ENCODE measurements around the gene EEF1AKMT3. TPM values are rescaled to one million over a fixed set of nuclear protein-coding genes. Genes with fewer than 3 reads are reported as not detected.

EEF1AKMT3 gene
- total RNA-seq, 1 experiment from 2014 or later: 5.0 TPM

DNA sequence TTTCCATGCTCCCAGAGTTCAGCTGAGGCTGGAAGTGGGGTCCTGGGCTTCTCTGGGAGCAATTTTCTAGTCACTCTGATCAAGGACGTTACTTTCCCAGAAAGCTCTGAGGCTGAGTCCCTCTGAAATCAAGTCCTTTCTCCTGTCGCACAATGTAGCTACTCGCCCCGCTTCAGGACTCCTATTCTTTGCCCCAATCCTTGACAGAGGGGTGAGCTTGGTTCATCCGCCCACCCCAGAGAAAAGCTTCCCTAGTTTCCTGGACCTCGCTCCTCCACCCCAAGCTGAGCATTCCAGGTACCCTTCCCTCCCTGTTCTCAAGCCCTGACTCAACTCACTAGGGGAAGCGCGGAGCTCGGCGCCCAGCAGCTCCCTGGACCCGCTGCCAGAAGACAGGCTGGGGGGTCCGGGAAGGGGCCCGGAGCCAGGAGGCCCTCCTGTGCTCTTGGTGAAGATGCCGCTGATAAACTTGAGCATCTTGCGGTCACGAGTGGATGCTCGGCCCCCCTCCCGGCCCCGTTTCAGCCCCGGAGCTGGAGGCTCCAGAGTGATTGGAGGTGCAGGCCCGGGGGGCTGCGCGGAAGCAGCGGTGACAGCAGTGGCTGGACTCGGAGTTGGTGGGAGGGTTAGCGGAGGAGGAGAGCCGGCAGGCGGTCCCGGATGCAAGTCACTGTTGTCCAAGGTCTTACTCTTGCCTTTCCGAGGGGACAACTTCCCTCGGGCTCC lies 35.5 kb upstream of the EEF1AKMT3 start:
- no peaks in the 10 kb centered on the region for H3K27me3 ChIP-seq (ENCODE audit: insufficient read depth, low read length)
- H3K36me3 ChIP-seq (ENCODE audit: control insufficient read depth in 1 of 2, insufficient read depth in 2 of 2, low read length in 2 of 2): peaks cover 0 to 3% of the 10 kb centered on the region in 2 experiments; a peak in 3 of 4 replicates
- no peak overlapping the region for H3K9ac ChIP-seq (ENCODE audit: low read length)
- ChIA-PET RAD21 (ENCODE audit: low non-redundant PET in 1 of 2, low total read pairs in 2 of 2, uncharacterized antibody in 2 of 2, unreplicated experiment in 2 of 2) (no interaction called here), POLR2A (no interaction called here), CTCF (no interaction called here)
- H3K27ac ChIP-seq (ENCODE audit: low read depth, low read length): no peak overlapping the region
- no peaks in the 10 kb centered on the region for H3K79me2 ChIP-seq (ENCODE audit: insufficient read depth, low read length)
- H3K9me3 ChIP-seq (ENCODE audit: control insufficient read depth in 1 of 2, insufficient read depth in 1 of 2, low read depth in 1 of 2, low read length in 2 of 2): no peaks in the 10 kb centered on the region
- DNase-seq (ENCODE audit: low read depth, low spot score) (no peak), ATAC-seq (no peak)
- no peaks in the 10 kb centered on the region for H4K20me1 ChIP-seq (ENCODE audit: insufficient read depth)
- no TSS peak for BruUV-seq (replicated peaks)
- H3K9me2 ChIP-seq (ENCODE audit: insufficient read depth): no peaks in the 10 kb centered on the region
- no peak overlapping the region for H3K4me2 ChIP-seq (ENCODE audit: low read length)
- no peak overlapping the region for H3K4me3 ChIP-seq (replicated peaks in 1 of 2; ENCODE audit: low read depth in 1 of 2, low read length in 2 of 2)
- peaks cover 0 to 8% of the 10 kb centered on the region in 2 experiments; a peak in 1 of 4 replicates for H3K4me1 ChIP-seq (ENCODE audit: control insufficient read depth in 1 of 2, insufficient read depth in 2 of 2, low read length in 2 of 2)
- no peak overlapping the region for H2AFZ ChIP-seq (ENCODE audit: low read depth, low read length, poor library complexity, severe bottlenecking)
- TF ChIP-seq CEBPB (IDR thresholded peaks at IDR 0.05; ENCODE audit: low read depth) (no peak), CTCF (IDR thresholded peaks at IDR 0.05 in 2 of 3, conservative IDR thresholded peaks at IDR 0.05 in 1 of 3; ENCODE audit: borderline replicate concordance in 1 of 3, insufficient read depth in 1 of 3, low read depth in 2 of 3, low read length in 2 of 3) (no peak), SIN3A (IDR thresholded peaks at IDR 0.05; ENCODE audit: low read depth) (no peak), ZBTB33 (IDR thresholded peaks at IDR 0.05; ENCODE audit: extremely low read depth, insufficient replicate concordance, low read length) (no peak), FOSL1 (IDR thresholded peaks at IDR 0.05; ENCODE audit: low read depth) (no peak), POLR2A (IDR thresholded peaks at IDR 0.05; ENCODE audit: borderline replicate concordance, extremely low read depth, insufficient read depth, insufficient read length) (no peak), JUND (IDR thresholded peaks at IDR 0.05) (no peak), YY1 (IDR thresholded peaks at IDR 0.05; ENCODE audit: extremely low read depth, insufficient replicate concordance, low read depth, low read length) (no peak)
- intact Hi-C loops (cut with micrococcal nuclease): no loop called here

Data from HCT116 (cell line).